GM23338 (cell line): ENCODE data around the gene PARG. TPM values are rescaled to one million over a fixed set of nuclear protein-coding genes. Genes with fewer than 3 reads are reported as not detected.
"Not testable (repeated sequence)": the region's sequence is repeated elsewhere in the genome, so short reads cannot be mapped to it uniquely, and the experiment has no call there.

Source experiments
- ATAC-seq: fragments of 200-7000 bp; cut with Tn5 transposase; 3 replicates; pipeline ENCODE4 v1.9.1; 2020
- DNase-seq: peaks from one replicate; pipeline ENCODE4 v3.0.0-alpha.2; 2015; ENCODE audit warnings: low spot score
- H2AFZ ChIP-seq: fragments of 200-600 bp; sonication (generic); 2 replicates; pipeline ENCODE4 v1.8.0; 2016; ENCODE audit warnings: antibody characterized with exemption, mild to moderate bottlenecking, moderate library complexity
- H3F3A ChIP-seq: fragments of 200-600 bp; sonication (generic); replicated peaks from 2 replicates; pipeline ENCODE4 v1.8.0; 2017; ENCODE audit warnings: antibody characterized with exemption, mixed run types, low read depth
- H3K27ac ChIP-seq: fragments of 200-600 bp; sonication (generic); 2 replicates; pipeline ENCODE4 v1.6.1; 2016; ENCODE audit warnings: low read depth
- H3K27me3 ChIP-seq: fragments of 200-600 bp; sonication (generic); 2 replicates; pipeline ENCODE4 v1.8.0; 2016; ENCODE audit warnings: mild to moderate bottlenecking, mixed run types, moderate library complexity; ENCODE audit not compliant: insufficient read depth
- H3K36me3 ChIP-seq: fragments of 200-600 bp; sonication (generic); 2 replicates; pipeline ENCODE4 v1.8.0; 2016; ENCODE audit warnings: mild to moderate bottlenecking; ENCODE audit not compliant: insufficient read depth
- H3K4me1 ChIP-seq: fragments of 200-600 bp; sonication (generic); 2 replicates; pipeline ENCODE4 v1.8.0; 2016; ENCODE audit warnings: mild to moderate bottlenecking, moderate library complexity; ENCODE audit not compliant: insufficient read depth
- H3K4me2 ChIP-seq: fragments of 200-600 bp; sonication (generic); 2 replicates; pipeline ENCODE4 v1.7.1; 2017; ENCODE audit warnings: mixed run types
- H3K4me3 ChIP-seq: fragments of 200-600 bp; sonication (generic); 2 replicates; pipeline ENCODE4 v1.6.1; 2016; ENCODE audit warnings: mixed run types
- H3K79me2 ChIP-seq: fragments of 200-600 bp; sonication (generic); replicated peaks from 2 replicates; pipeline ENCODE4 v1.8.0; 2017; ENCODE audit warnings: mild to moderate bottlenecking; ENCODE audit not compliant: insufficient read depth
- H3K9me2 ChIP-seq: fragments of 200-600 bp; sonication (generic); 2 replicates; pipeline ENCODE4 v1.8.0; 2017; ENCODE audit not compliant: insufficient read depth
- H4K20me1 ChIP-seq: fragments of 200-600 bp; sonication (generic); replicated peaks from 2 replicates; pipeline ENCODE4 v1.8.0; 2017; ENCODE audit warnings: mild to moderate bottlenecking; ENCODE audit not compliant: insufficient read depth
- H3K27ac Mint-ChIP-seq: 2 replicates; pipeline ENCODE4 v1.8.0; 2020; ENCODE audit warnings: inconsistent platforms, mild to moderate bottlenecking, moderate library complexity, mixed read lengths
- H3K27me3 Mint-ChIP-seq: 3 replicates; pipeline ENCODE4 v1.8.0; 2022; ENCODE audit warnings: low read depth, mild to moderate bottlenecking, moderate library complexity, mixed read lengths, inconsistent platforms; ENCODE audit not compliant: insufficient read depth, poor library complexity
- H3K36me3 Mint-ChIP-seq: 3 replicates; pipeline ENCODE4 v1.8.0; 2021; ENCODE audit warnings: low read depth, mild to moderate bottlenecking, inconsistent platforms, moderate library complexity, mixed read lengths
- H3K4me1 Mint-ChIP-seq: 3 replicates; pipeline ENCODE4 v1.8.0; 2020; ENCODE audit warnings: mild to moderate bottlenecking, inconsistent platforms, mixed read lengths
- H3K4me3 Mint-ChIP-seq: 3 replicates; pipeline ENCODE4 v1.8.0; 2021; ENCODE audit warnings: moderate library complexity, mild to moderate bottlenecking, inconsistent platforms, mixed read lengths
- H3K9me3 Mint-ChIP-seq: 3 replicates; pipeline ENCODE4 v1.8.0; 2020; ENCODE audit warnings: moderate library complexity, mild to moderate bottlenecking, inconsistent platforms, mixed read lengths
- polyA plus RNA-seq: library from polyadenylated mRNA; unstranded; fragments of >200 nt; fragmentation: Nextera tagmentation; extraction: Ambion mirVana; gene quantifications from 2 replicates; pipeline ENCODE4 v1.2.1, GENCODE V29; 2016
- total RNA-seq: library from RNA; depleted of rRNA; stranded (reverse); fragments of >200 nt; shearing (Covaris generic); gene quantifications from 2 replicates; pipeline ENCODE4 v1.2.3, GENCODE V29; 2014

PARG gene
- total and polyA plus RNA-seq, 2 experiments from 2014 or later: 19.1 to 63.8 TPM

GRCh38 chr10:49884739-49885331 is 57.0 kb downstream of the PARG start:
- H3K27me3 Mint-ChIP-seq, H3K9me2 ChIP-seq, H3K4me2 ChIP-seq, H4K20me1 ChIP-seq, ATAC-seq, H3K27me3 ChIP-seq, DNase-seq, H3K4me1 Mint-ChIP-seq, H3K4me1 ChIP-seq, H2AFZ ChIP-seq, H3K27ac Mint-ChIP-seq, H3K4me3 Mint-ChIP-seq, H3K36me3 ChIP-seq, H3F3A ChIP-seq, H3K4me3 ChIP-seq, H3K79me2 ChIP-seq, H3K9me3 Mint-ChIP-seq, H3K27ac ChIP-seq: not testable (repeated sequence)
- H3K36me3 Mint-ChIP-seq: peaks cover 17% of the 10 kb centered on the region; the same call in 2 of the 3 replicates

- not testable (repeated sequence) for H2AFZ ChIP-seq
Measured at GRCh38 chr10:49883852-49884251, 58.0 kb downstream of the PARG start.

GRCh38 chr10:49882327-49882726 is 59.5 kb downstream of the PARG start:
- not testable (repeated sequence) for H3K27me3 Mint-ChIP-seq, H3K79me2 ChIP-seq, H3K4me1 ChIP-seq, H3K9me3 Mint-ChIP-seq, H3K27ac ChIP-seq, H3K4me2 ChIP-seq, H3K9me2 ChIP-seq, H3K4me3 Mint-ChIP-seq, H3K27ac Mint-ChIP-seq, H2AFZ ChIP-seq, H3F3A ChIP-seq, H3K4me1 Mint-ChIP-seq, H3K27me3 ChIP-seq, H4K20me1 ChIP-seq, H3K4me3 ChIP-seq, H3K36me3 ChIP-seq
- ATAC-seq: peak; percentile 36; the same call in 2 of the 3 replicates
- DNase-seq: peak; percentile 17
- H3K36me3 Mint-ChIP-seq: peaks cover 22% of the 10 kb centered on the region

More at GRCh38 chr10:49883852-49884251, 58.0 kb downstream of the PARG start:
- not testable (repeated sequence) for H4K20me1 ChIP-seq, H3K36me3 ChIP-seq, H3K27ac Mint-ChIP-seq, ATAC-seq, H3K9me3 Mint-ChIP-seq, H3K4me3 Mint-ChIP-seq, DNase-seq, H3K4me3 ChIP-seq, H3K27me3 ChIP-seq, H3K4me1 ChIP-seq, H3K79me2 ChIP-seq, H3K4me2 ChIP-seq, H3K9me2 ChIP-seq, H3F3A ChIP-seq, H3K27ac ChIP-seq, H3K27me3 Mint-ChIP-seq, H3K4me1 Mint-ChIP-seq
- peaks cover 20% of the 10 kb centered on the region; the same call in 2 of the 3 replicates for H3K36me3 Mint-ChIP-seq

- H3K27ac ChIP-seq, H3K4me2 ChIP-seq, H3K4me3 ChIP-seq, H3K36me3 ChIP-seq, H3K4me1 ChIP-seq, H3K79me2 ChIP-seq, H3K4me1 Mint-ChIP-seq, H3K27ac Mint-ChIP-seq, H3K36me3 Mint-ChIP-seq, H3F3A ChIP-seq, H3K27me3 ChIP-seq, H4K20me1 ChIP-seq, H3K9me2 ChIP-seq, DNase-seq, H3K4me3 Mint-ChIP-seq, H3K27me3 Mint-ChIP-seq, H3K9me3 Mint-ChIP-seq, H2AFZ ChIP-seq: not testable (repeated sequence)
- ATAC-seq: peak; percentile 28; the same call in 1 of the 3 replicates
Measured at GRCh38 chr10:49872740-49873139, 69.1 kb downstream of the PARG start.

- not testable (repeated sequence) for H3K36me3 ChIP-seq, H3K9me2 ChIP-seq, ATAC-seq, H4K20me1 ChIP-seq, H3K9me3 Mint-ChIP-seq, H3F3A ChIP-seq, H3K27me3 Mint-ChIP-seq, H3K27ac Mint-ChIP-seq, H3K36me3 Mint-ChIP-seq, H3K4me2 ChIP-seq, H3K4me1 Mint-ChIP-seq, H3K27ac ChIP-seq, H3K4me1 ChIP-seq, H3K27me3 ChIP-seq, H2AFZ ChIP-seq, H3K4me3 Mint-ChIP-seq, H3K79me2 ChIP-seq, DNase-seq, H3K4me3 ChIP-seq
Measured at GRCh38 chr10:49871462-49871861, 70.4 kb downstream of the PARG start.

GRCh38 chr10:49859933-49860332 is 81.9 kb downstream of the PARG start:
- not testable (repeated sequence) for H3F3A ChIP-seq, H3K36me3 ChIP-seq, H3K9me2 ChIP-seq, H3K27me3 ChIP-seq, H3K36me3 Mint-ChIP-seq, H3K4me3 Mint-ChIP-seq, H3K27ac Mint-ChIP-seq, H3K27ac ChIP-seq, H3K27me3 Mint-ChIP-seq, H3K4me1 Mint-ChIP-seq, H3K79me2 ChIP-seq, DNase-seq, H3K4me3 ChIP-seq, ATAC-seq, H3K4me2 ChIP-seq, H2AFZ ChIP-seq, H3K9me3 Mint-ChIP-seq, H3K4me1 ChIP-seq, H4K20me1 ChIP-seq
